ENCODE data around the gene GRM4.

Gene GRM4

GRCh38 chr6:33974030-33974429 is 171.9 kb downstream of the GRM4 start:
- DNase-seq, result no peak

GRCh38 chr6:33971580-33971979 is 174.3 kb downstream of the GRM4 start:
- no peak for DNase-seq
